K562 (cell line): ENCODE results near the gene PSMD4. TPM values are rescaled to one million over a fixed set of nuclear protein-coding genes. Genes with fewer than 3 reads are reported as not detected.

Experiments
- ATAC-seq: fragments of 200-7000 bp; cut with Tn5 transposase; 3 replicates; pipeline ENCODE4 v1.9.1; 2020; ENCODE audit warnings: moderate library complexity
- BruUV-seq: library from RNA; stranded (reverse); fragments of 400-500 nt; replicated peaks from 2 replicates; lab custom pipeline; 2021; lab: Mats Ljungman, UMichigan
- CTCF ChIA-PET: fragments of 300-600 bp; formaldehyde crosslinking; extraction: SDS; loops from one replicate; lab custom pipeline; 2021; ENCODE audit warnings: low intra/inter-chr PET ratio; lab: Yijun Ruan, JAX
- POLR2A ChIA-PET: fragments of 300-600, 350-650 bp; sonication (Branson Sonifier 250); formaldehyde crosslinking; extraction: SDS; loops from one replicate; lab custom pipeline; 2021; ENCODE audit warnings: antibody characterized with exemption, inconsistent platforms; lab: Yijun Ruan, JAX
- DNase-seq, 4 experiments: peaks; one replicate each; pipeline versions ENCODE4 v3.0.0 to v3.0.0-alpha.2; 2011 to 2018; ENCODE audit warnings: low spot score in 3 of 4, mixed read lengths in 3 of 4; ENCODE audit errors: extremely low read depth in 1 of 4
- FAIRE-seq: peaks from 2 replicates; lab custom pipeline; 2011; peaks lifted over from hg19 to GRCh38; lab: Jason Lieb, UNC
- H2AFZ ChIP-seq: 2 replicates; pipeline ENCODE4 v1.6.0; 2011; ENCODE audit warnings: low read depth, low read length, control low read depth, inconsistent platforms
- H3K27ac ChIP-seq: fragments of 200-600 bp; 3 replicates; pipeline ENCODE4 v1.8.0; 2011; ENCODE audit warnings: low read depth, mild to moderate bottlenecking, control low read depth, inconsistent platforms, low read length, moderate library complexity, mixed read lengths; ENCODE audit errors: extremely low read depth
- H3K27me3 ChIP-seq, 2 experiments: fragments of 300-600 bp in 1 of 2; 2 replicates in 1 of 2; 3 replicates in 1 of 2; pipeline versions ENCODE4 v1.6.0 to v1.8.0; 2011; ENCODE audit warnings: inconsistent platforms in 2 of 2, low read length in 2 of 2, mild to moderate bottlenecking in 1 of 2, mixed read lengths in 1 of 2, moderate library complexity in 1 of 2; ENCODE audit not compliant: control insufficient read depth in 2 of 2, insufficient read depth in 2 of 2
- H3K36me3 ChIP-seq: fragments of 300-600 bp; 3 replicates; pipeline ENCODE4 v1.8.0; 2011; ENCODE audit warnings: mild to moderate bottlenecking, low read length, inconsistent platforms; ENCODE audit not compliant: control insufficient read depth, insufficient read depth
- H3K4me1 ChIP-seq, 2 experiments: fragments of 200-600 bp in 1 of 2; replicated peaks in 1 of 2; 2 replicates in 1 of 2; 3 replicates in 1 of 2; pipeline versions ENCODE4 v1.5.1 to v1.8.0; 2011; ENCODE audit warnings: inconsistent platforms in 2 of 2, low read length in 2 of 2, mild to moderate bottlenecking in 1 of 2, mixed read lengths in 1 of 2, moderate library complexity in 1 of 2; ENCODE audit not compliant: control insufficient read depth in 2 of 2, insufficient read depth in 2 of 2
- H3K4me2 ChIP-seq: 2 replicates; pipeline ENCODE4 v1.6.1; 2011; ENCODE audit warnings: low read length, control low read depth, inconsistent platforms, mixed read lengths; ENCODE audit not compliant: insufficient read depth
- H3K4me3 ChIP-seq: fragments of 200-600 bp; sonication (generic), shearing (Covaris generic); 2 replicates; pipeline ENCODE4 v1.5.1; 2016; ENCODE audit warnings: control low read depth, inconsistent platforms
- H3K79me2 ChIP-seq: fragments of 200-600 bp; 3 replicates; pipeline ENCODE4 v1.8.0; 2011; ENCODE audit warnings: low read length, inconsistent platforms; ENCODE audit not compliant: control insufficient read depth, insufficient read depth
- H3K9ac ChIP-seq, 2 experiments: 2 replicates each; pipeline versions ENCODE4 v1.6.0 to v1.6.1; 2011; ENCODE audit warnings: low read depth in 2 of 2, low read length in 2 of 2, control low read depth in 1 of 2, inconsistent platforms in 1 of 2, mild to moderate bottlenecking in 1 of 2, mixed read lengths in 1 of 2; ENCODE audit not compliant: insufficient read depth in 1 of 2
- H3K9me1 ChIP-seq: one replicate; pipeline ENCODE4 v1.6.0; 2011; ENCODE audit warnings: inconsistent platforms, mild to moderate bottlenecking, low read length, moderate library complexity; ENCODE audit not compliant: control insufficient read depth, insufficient read depth
- H3K9me3 ChIP-seq: replicated peaks from 2 replicates; pipeline ENCODE4 v1.5.1; 2011; ENCODE audit warnings: low read depth, low read length, inconsistent platforms; ENCODE audit not compliant: control insufficient read depth, insufficient read depth
- H4K20me1 ChIP-seq: replicated peaks from 2 replicates; pipeline ENCODE4 v1.6.1; 2011; ENCODE audit warnings: low read length, inconsistent platforms, mixed read lengths; ENCODE audit not compliant: control insufficient read depth, insufficient read depth
- ATF6 ChIP-seq: sonication (generic); formaldehyde crosslinking; IDR thresholded peaks from 2 replicates; pipeline ENCODE4 v1.4.0; 2020; ENCODE audit warnings: mild to moderate bottlenecking, missing genetic modification reagents
- BCL6 ChIP-seq: fragments of 250-450 bp; sonication (Bioruptor Pico); IDR thresholded peaks from 2 replicates; pipeline ENCODE4 v1.4.0; 2020
- BRD9 ChIP-seq: fragments of 450-650 bp; IDR thresholded peaks from 2 replicates; pipeline ENCODE4 v1.6.1; 2018; ENCODE audit warnings: low read depth; ENCODE audit not compliant: partially characterized antibody
- DIDO1 ChIP-seq: fragments of 450-650 bp; IDR thresholded peaks from 2 replicates; pipeline ENCODE4 v1.6.1; 2016; ENCODE audit warnings: low read depth, missing biosample characterization, missing genetic modification characterization
- IRF1 ChIP-seq: sonication (generic); formaldehyde crosslinking; IDR thresholded peaks from 2 replicates; pipeline ENCODE4 v1.8.0; 2022; ENCODE audit warnings: missing genetic modification reagents, mild to moderate bottlenecking, borderline replicate concordance
- MCM5 ChIP-seq: fragments of 450-650 bp; IDR thresholded peaks from 2 replicates; pipeline ENCODE4 v1.6.1; 2016; ENCODE audit warnings: low read depth
- MYBL2 ChIP-seq, 2 experiments: fragments of 450-650 bp in 1 of 2; sonication (generic) in 1 of 2; formaldehyde crosslinking in 1 of 2; IDR thresholded peaks; 2 replicates each; pipeline versions ENCODE4 v1.6.1 to v1.8.1; 2017 to 2022; ENCODE audit warnings: borderline replicate concordance in 1 of 2, inconsistent platforms in 1 of 2, low read depth in 1 of 2, mild to moderate bottlenecking in 1 of 2, missing genetic modification reagents in 1 of 2, moderate library complexity in 1 of 2
- PBX2 ChIP-seq, 2 experiments: IDR thresholded peaks in 1 of 2; conservative IDR thresholded peaks in 1 of 2; 2 replicates each; pipeline ENCODE4 v1.6.1; 2016; ENCODE audit warnings: low read depth in 2 of 2, mild to moderate bottlenecking in 1 of 2, missing compliant biosample characterization in 1 of 2, missing genetic modification characterization in 1 of 2, moderate library complexity in 1 of 2
- USF1 ChIP-seq: sonication (generic); formaldehyde crosslinking; IDR thresholded peaks from 2 replicates; pipeline ENCODE4 v1.9.0; 2022; ENCODE audit warnings: mild to moderate bottlenecking, missing genetic modification reagents
- XRCC3 ChIP-seq: fragments of 450-650 bp; IDR thresholded peaks from 2 replicates; pipeline ENCODE4 v1.6.1; 2017; ENCODE audit warnings: mild to moderate bottlenecking, moderate library complexity
- ZBTB17 ChIP-seq: fragments of 450-650 bp; formaldehyde crosslinking; IDR thresholded peaks from 2 replicates; pipeline ENCODE4 v1.4.0; 2020; ENCODE audit warnings: mild to moderate bottlenecking
- ZNF134 ChIP-seq: fragments of 250-450 bp; sonication (Bioruptor Pico); conservative IDR thresholded peaks from 2 replicates; pipeline ENCODE4 v1.4.0; 2020
- WGBS: fragments of 100-300 bp; shearing (Covaris generic); methylation state at CpG from one replicate; pipeline ENCODE4 v1.1.6; 2016; ENCODE audit warnings: low coverage, mixed read lengths; ENCODE audit not compliant: insufficient coverage; ENCODE audit errors: missing lambda C conversion rate; 5-methylcytosine and 5-hydroxymethylcytosine counted together
- in situ Hi-C: fragments of 300-500 bp; cut with MboI; formaldehyde crosslinking; loops from 4 replicates; pipeline ENCODE4 v1.15.0; 2018; ENCODE audit warnings: inconsistent platforms, mixed read lengths
- intact Hi-C: fragments of 100-400 bp; cut with micrococcal nuclease; formaldehyde crosslinking; loops from 2 replicates; pipeline ENCODE4 v1.14.2; 2022
- polyA plus RNA-seq, 8 experiments: library from polyadenylated mRNA; depleted of rRNA in 4 of 8; stranded (reverse) in 5 of 8; unstranded in 3 of 8; fragments of >200 nt; fragmentation: Nextera tagmentation in 2 of 8; fragmentation: Illumina TruSeq in 1 of 8; extraction: Ambion mirVana in 2 of 8; extraction: Trizol in 1 of 8; gene quantifications; 2 replicates each; pipeline versions ENCODE4 v1.2.1 to v1.2.3, GENCODE V29; 2011 to 2014; ENCODE audit warnings: inconsistent platforms in 1 of 8, missing spikeins in 1 of 8
- total RNA-seq, 7 experiments: library from RNA; depleted of rRNA in 6 of 7; stranded (reverse); fragments of >200 nt in 6 of 7; fragmentation: Illumina TruSeq in 2 of 7; extraction: Trizol in 2 of 7; gene quantifications; 2 replicates each; pipeline versions ENCODE4 v1.2.1 to v1.2.3, GENCODE V29; 2011 to 2021; ENCODE audit warnings: low replicate concordance in 1 of 7

Gene PSMD4
- total and polyA plus RNA-seq, 9 of the 15 experiments (the other 6 are each of a cell fraction or from before 2014, with no cell fraction given) = 194 to 353 (median 295) TPM

GRCh38 chr1:151311011-151311410 is 56.5 kb downstream of the PSMD4 start (continued):
- peak; percentile 44; the same call in 1 of the 2 replicates for TF ChIP-seq USF1 (CRISPR knock-in tag)
- TF ChIP-seq MYBL2 (IDR thresholded peaks at IDR 0.05; ENCODE audit: low read depth) = 0 out of 2 replicates have a peak, but pooled peaks have one; percentile 20
- TF ChIP-seq MYBL2 (CRISPR knock-in tag; IDR thresholded peaks at IDR 0.05; ENCODE audit: borderline replicate concordance) = no peak

- Histone ChIP-seq H3K79me2 (peaks cover 25% of the 10 kb centered on the region), H3K9me1 (peaks cover 3% of the 10 kb centered on the region), H3K27ac (peak overlapping the region; percentile 97), H3K36me3 (peaks cover 95% of the 10 kb centered on the region), H3K4me1 (peaks cover 12 to 45% of the 10 kb centered on the region in 2 experiments; a peak in 4 of 5 replicates), H4K20me1 (peaks cover 7% of the 10 kb centered on the region; the same call in 1 of the 2 replicates), H3K4me2 (peak overlapping the region; percentile 61), H2AFZ (peak overlapping the region; percentile 67), H3K9me3 (no peaks in the 10 kb centered on the region), H3K27me3 (no peaks in the 10 kb centered on the region), H3K4me3 (no peak overlapping the region), H3K9ac (peak overlapping the region; percentile 33 to 81; a peak in 3 of 4 replicates)
- POLR2A ChIA-PET = interaction anchor here (0.6 to 13.7 kb wide), 19 partner anchors 11 to 356 kb away, joined by 3 to 156 read pairs (median 4); partner anchors contain the start of genes PI4KB, PSMB4, SELENBP1 and ZNF687
- ATAC-seq (peak; percentile 98), DNase-seq (peak; percentile 85 to 97 (median 91)), FAIRE-seq (peak; percentile 100)
- WGBS = 7% methylated on average over 7 of the region's 7 CpGs
- intact Hi-C loops = loop anchor here (1.0 kb wide), 1 partner anchor 16 kb away; the partner anchor contains the start of gene PI4KB
- in situ Hi-C loops = no loop called here
- CTCF ChIA-PET = no interaction called here
- BruUV-seq = TSS peak; percentile 89
- no peak for TF ChIP-seq DIDO1
- TF ChIP-seq BCL6 (CRISPR knock-in tag) = no peak
- TF ChIP-seq ZNF134 (CRISPR knock-in tag) = no peak
- no peak for TF ChIP-seq IRF1
- TF ChIP-seq PBX2 (CRISPR knock-in tag; IDR thresholded peaks at IDR 0.05; ENCODE audit: low read depth) = peak; percentile 57
- peak; percentile 85 for TF ChIP-seq PBX2 (tag; conservative IDR thresholded peaks at IDR 0.05; ENCODE audit: low read depth)
- no peak; the same call in 1 of the 2 replicates for TF ChIP-seq ATF6
- TF ChIP-seq BRD9 = peak; percentile 81
- no peak for TF ChIP-seq XRCC3
- no peak for TF ChIP-seq MCM5
- TF ChIP-seq ZBTB17 (CRISPR knock-in tag) = peak; percentile 65; the same call in 1 of the 2 replicates
Measured at GRCh38 chr1:151311589-151312331, 57.2 kb downstream of the PSMD4 start.
